ENCODE results near the gene ZNF516.

Gene ZNF516

GRCh38 chr18:76430636-76431035 lies 64.4 kb downstream of the ZNF516 start:
- no peak for ATAC-seq
- TF ChIP-seq SNAI2 (CRISPR knock-in tag; IDR thresholded peaks at IDR 0.05): no peak
- TF ChIP-seq POU6F1 (CRISPR knock-in tag; IDR thresholded peaks at IDR 0.05; ENCODE audit: borderline replicate concordance, low read depth): no peak
- no peak for TF ChIP-seq TCF4 (CRISPR knock-in tag; IDR thresholded peaks at IDR 0.05; ENCODE audit: borderline replicate concordance)
- no peak for TF ChIP-seq PPARA (CRISPR knock-in tag; IDR thresholded peaks at IDR 0.05; ENCODE audit: borderline replicate concordance)
- TF ChIP-seq ZFP30 (CRISPR knock-in tag; IDR thresholded peaks at IDR 0.05): no peak
- TF ChIP-seq RARB (CRISPR knock-in tag; IDR thresholded peaks at IDR 0.05): no peak
- TF ChIP-seq ZNF70 (CRISPR knock-in tag; IDR thresholded peaks at IDR 0.05): no peak
- no peak for TF ChIP-seq TSHZ2 (CRISPR knock-in tag; IDR thresholded peaks at IDR 0.05)
- TF ChIP-seq ARNTL (CRISPR knock-in tag; IDR thresholded peaks at IDR 0.05; ENCODE audit: borderline replicate concordance, low read depth): no peak
- TF ChIP-seq OSR1 (CRISPR knock-in tag; IDR thresholded peaks at IDR 0.05): no peak
- no peak for TF ChIP-seq CSRNP3 (CRISPR knock-in tag; IDR thresholded peaks at IDR 0.05)
- TF ChIP-seq GLIS3 (CRISPR knock-in tag; IDR thresholded peaks at IDR 0.05): no peak
- no peak for TF ChIP-seq CSDC2 (CRISPR knock-in tag; IDR thresholded peaks at IDR 0.05)
- TF ChIP-seq CREB5 (CRISPR knock-in tag; IDR thresholded peaks at IDR 0.05; ENCODE audit: low read depth): no peak
- no peak for TF ChIP-seq ZFP3 (CRISPR knock-in tag; IDR thresholded peaks at IDR 0.05)
- no peak for TF ChIP-seq BACH2 (CRISPR knock-in tag; IDR thresholded peaks at IDR 0.05; ENCODE audit: borderline replicate concordance)

- no peak for ATAC-seq
- TF ChIP-seq ZC3H10 (CRISPR knock-in tag; IDR thresholded peaks at IDR 0.05): no peak
- TF ChIP-seq ZNF8 (CRISPR knock-in tag; IDR thresholded peaks at IDR 0.05): no peak
- no peak for TF ChIP-seq CREB5 (CRISPR knock-in tag; IDR thresholded peaks at IDR 0.05; ENCODE audit: low read depth)
- TF ChIP-seq PPARA (CRISPR knock-in tag; IDR thresholded peaks at IDR 0.05; ENCODE audit: borderline replicate concordance): no peak
- TF ChIP-seq CSRNP3 (CRISPR knock-in tag; IDR thresholded peaks at IDR 0.05): no peak
- TF ChIP-seq TOX (CRISPR knock-in tag; IDR thresholded peaks at IDR 0.05; ENCODE audit: borderline replicate concordance): no peak
Measured at GRCh38 chr18:76429262-76430126, 65.5 kb downstream of the ZNF516 start.
